Activated B cell treated with CpG ODN at 0.5 μM for 24 hours (primary cell): ENCODE measurements around the gene CRYBB3. TPM values are rescaled to one million over a fixed set of nuclear protein-coding genes. Genes with fewer than 3 reads are reported as not detected.
A peak's percentile ranks its signal among the peaks of the same experiment; 100 is the strongest.
"Not testable (repeated sequence)": the region's sequence is repeated elsewhere in the genome, so short reads cannot be mapped to it uniquely, and the experiment has no call there.

Experiments
- ATAC-seq: fragments of 200-7000 bp; cut with Tn5 transposase; one replicate; pipeline ENCODE4 v1.10.0; 2021; ENCODE audit warnings: low read depth, mild to moderate bottlenecking, moderate library complexity
- CTCF ChIA-PET: fragments of 350-600 bp; sonication (Branson Sonifier 250); formaldehyde crosslinking; loops from one replicate; lab custom pipeline; 2021; ENCODE audit warnings: antibody characterized with exemption; lab: Charles Lee
- POLR2A ChIA-PET: fragments of 350-600 bp; sonication (Branson Sonifier 250); formaldehyde crosslinking; loops from one replicate; lab custom pipeline; 2021; ENCODE audit warnings: antibody characterized with exemption; lab: Charles Lee
- DNase-seq: peaks from one replicate; pipeline ENCODE4 v3.0.0; 2022
- H3K27ac Mint-ChIP-seq: one replicate; pipeline ENCODE4 v1.8.0; 2020; ENCODE audit warnings: mixed read lengths
- H3K27me3 Mint-ChIP-seq: one replicate; pipeline ENCODE4 v1.8.0; 2021; ENCODE audit warnings: mixed read lengths
- H3K36me3 Mint-ChIP-seq: one replicate; pipeline ENCODE4 v1.8.0; 2021; ENCODE audit warnings: low read depth, mixed read lengths
- H3K4me1 Mint-ChIP-seq: one replicate; pipeline ENCODE4 v1.8.0; 2021; ENCODE audit warnings: mixed read lengths
- H3K4me3 Mint-ChIP-seq: one replicate; pipeline ENCODE4 v1.8.0; 2020; ENCODE audit warnings: mild to moderate bottlenecking, mixed read lengths
- H3K9me3 Mint-ChIP-seq: one replicate; pipeline ENCODE4 v1.8.0; 2020; ENCODE audit warnings: mixed read lengths
- intact Hi-C: fragments of 100-400 bp; cut with micrococcal nuclease; formaldehyde crosslinking; loops from one replicate; pipeline ENCODE4 v1.15.1; 2024
- total RNA-seq: library from RNA; stranded (reverse); gene quantifications from 2 replicates; pipeline ENCODE4 v1.2.3, GENCODE V29; 2022
- TF ChIP-seq, protein P1 (sequence below): fragments of 200-600 bp; IDR thresholded peaks from one replicate; pipeline ENCODE4 v1.8.0; 2022; ENCODE audit warnings: antibody characterized with exemption, mild to moderate bottlenecking

CRYBB3 gene
- total RNA-seq, 1 donor from 2014 or later: not detected

DNA sequence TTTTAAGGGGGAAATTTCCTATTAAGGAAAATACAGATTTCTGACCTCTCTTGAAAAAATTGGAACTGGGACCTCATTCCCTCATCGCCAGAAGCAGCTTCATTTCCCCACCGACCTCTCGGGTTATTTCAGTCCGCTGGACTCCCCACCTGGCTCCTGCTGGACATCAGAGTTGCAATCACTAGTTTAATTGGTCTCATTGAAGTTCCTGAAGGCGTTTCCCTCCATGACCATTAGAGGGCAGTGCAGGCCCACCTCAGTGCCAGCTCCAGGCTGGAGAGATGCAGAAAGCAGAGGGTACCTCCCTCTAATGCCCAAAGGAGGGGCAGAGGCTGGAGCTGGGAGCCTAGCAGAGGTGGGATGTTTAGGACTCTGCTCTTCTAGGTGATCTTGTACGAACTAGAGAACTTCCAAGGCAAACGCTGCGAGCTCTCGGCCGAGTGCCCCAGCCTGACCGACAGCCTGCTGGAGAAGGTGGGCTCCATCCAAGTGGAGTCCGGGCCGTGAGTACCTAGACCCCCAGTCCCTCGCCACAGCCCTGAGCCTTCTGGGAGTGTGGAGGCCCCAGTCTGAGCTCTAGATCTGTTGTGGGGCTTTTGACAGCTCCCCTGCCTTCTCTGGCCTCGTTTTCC, 2.7 kb downstream of the CRYBB3 start:
- Mint-ChIP-seq H3K36me3 (no peaks in the 10 kb centered on the region), H3K4me1 (no peaks in the 10 kb centered on the region), H3K4me3 (no peak overlapping the region), H3K9me3 (no peaks in the 10 kb centered on the region), H3K27ac (no peak overlapping the region), H3K27me3 (peaks cover 4% of the 10 kb centered on the region)
- DNase-seq (peak; percentile 26), ATAC-seq (peak; percentile 47)
- ChIA-PET POLR2A (interaction anchor here (0.5 kb wide), 1 partner anchor 36 kb away, joined by 3 read pairs; no protein-coding TSS in a partner anchor), CTCF (interaction anchor here (1.1 kb wide), 1 partner anchor 571 kb away, joined by 3 read pairs; no protein-coding TSS in a partner anchor)
- TF ChIP-seq, protein P1, sequence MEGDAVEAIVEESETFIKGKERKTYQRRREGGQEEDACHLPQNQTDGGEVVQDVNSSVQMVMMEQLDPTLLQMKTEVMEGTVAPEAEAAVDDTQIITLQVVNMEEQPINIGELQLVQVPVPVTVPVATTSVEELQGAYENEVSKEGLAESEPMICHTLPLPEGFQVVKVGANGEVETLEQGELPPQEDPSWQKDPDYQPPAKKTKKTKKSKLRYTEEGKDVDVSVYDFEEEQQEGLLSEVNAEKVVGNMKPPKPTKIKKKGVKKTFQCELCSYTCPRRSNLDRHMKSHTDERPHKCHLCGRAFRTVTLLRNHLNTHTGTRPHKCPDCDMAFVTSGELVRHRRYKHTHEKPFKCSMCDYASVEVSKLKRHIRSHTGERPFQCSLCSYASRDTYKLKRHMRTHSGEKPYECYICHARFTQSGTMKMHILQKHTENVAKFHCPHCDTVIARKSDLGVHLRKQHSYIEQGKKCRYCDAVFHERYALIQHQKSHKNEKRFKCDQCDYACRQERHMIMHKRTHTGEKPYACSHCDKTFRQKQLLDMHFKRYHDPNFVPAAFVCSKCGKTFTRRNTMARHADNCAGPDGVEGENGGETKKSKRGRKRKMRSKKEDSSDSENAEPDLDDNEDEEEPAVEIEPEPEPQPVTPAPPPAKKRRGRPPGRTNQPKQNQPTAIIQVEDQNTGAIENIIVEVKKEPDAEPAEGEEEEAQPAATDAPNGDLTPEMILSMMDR: peak; percentile 56
- intact Hi-C loops: loop anchor here (1.0 to 2.0 kb wide), 2 partner anchors 160 to 570 kb away; no protein-coding TSS in a partner anchor

DNA sequence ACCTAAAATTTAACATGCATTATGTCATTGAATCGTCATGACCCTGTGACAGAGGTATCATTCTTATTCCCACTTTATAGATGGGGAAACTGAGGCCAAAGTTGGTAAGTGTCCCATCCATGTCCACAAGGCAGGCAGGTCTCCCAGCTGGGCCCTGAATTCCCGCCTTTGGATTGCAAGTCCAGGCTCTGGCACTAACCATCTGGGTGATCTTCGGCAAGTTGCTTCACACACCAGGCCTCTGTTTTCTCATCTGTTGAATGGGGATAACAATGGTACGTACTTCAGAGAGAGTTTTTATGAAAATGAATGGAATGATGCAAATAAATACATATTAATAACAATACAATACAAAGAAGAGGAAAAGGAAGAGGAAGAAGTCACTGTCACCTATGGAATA, 3.4 kb downstream of the CRYBB3 start:
- intact Hi-C loops: loop anchor here (2.0 kb wide), 1 partner anchor 570 kb away; no protein-coding TSS in a partner anchor
- no peak overlapping the region for H3K4me3 Mint-ChIP-seq
- H3K36me3 Mint-ChIP-seq: no peaks in the 10 kb centered on the region
- TF ChIP-seq, protein P1: no peak
- H3K27ac Mint-ChIP-seq: no peak overlapping the region
- H3K4me1 Mint-ChIP-seq: no peaks in the 10 kb centered on the region
- ChIA-PET CTCF (interaction anchor here (1.1 kb wide), 1 partner anchor 570 kb away, joined by 3 read pairs; no protein-coding TSS in a partner anchor), POLR2A (no interaction called here)
- H3K27me3 Mint-ChIP-seq: peaks cover 4% of the 10 kb centered on the region
- H3K9me3 Mint-ChIP-seq: no peaks in the 10 kb centered on the region
- DNase-seq: no peak
- ATAC-seq: no peak

DNA sequence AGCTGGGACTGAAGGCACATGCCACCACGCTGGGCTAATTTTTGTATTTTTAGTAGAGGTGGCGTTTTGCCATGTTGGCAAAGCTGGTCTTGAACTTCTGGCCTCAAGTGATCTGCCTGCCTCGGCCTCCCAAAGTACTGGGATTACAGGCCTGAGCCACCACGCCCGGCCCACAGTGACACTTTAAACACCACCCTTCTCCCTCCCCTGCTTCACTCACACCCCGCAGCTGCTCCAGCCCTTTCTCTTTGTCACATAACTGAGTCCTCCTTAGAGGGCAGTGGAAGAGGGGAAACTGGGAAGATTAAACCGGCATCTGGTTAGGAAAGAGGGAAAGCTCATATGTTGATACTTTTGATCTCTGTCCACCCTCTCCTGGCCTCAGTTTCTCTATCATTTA, 4.9 kb downstream of the CRYBB3 start:
- DNase-seq, H3K27me3 Mint-ChIP-seq, H3K9me3 Mint-ChIP-seq, CTCF ChIA-PET, H3K4me1 Mint-ChIP-seq, ATAC-seq, POLR2A ChIA-PET, H3K27ac Mint-ChIP-seq, H3K36me3 Mint-ChIP-seq, intact Hi-C loops, H3K4me3 Mint-ChIP-seq: not testable (repeated sequence)

DNA sequence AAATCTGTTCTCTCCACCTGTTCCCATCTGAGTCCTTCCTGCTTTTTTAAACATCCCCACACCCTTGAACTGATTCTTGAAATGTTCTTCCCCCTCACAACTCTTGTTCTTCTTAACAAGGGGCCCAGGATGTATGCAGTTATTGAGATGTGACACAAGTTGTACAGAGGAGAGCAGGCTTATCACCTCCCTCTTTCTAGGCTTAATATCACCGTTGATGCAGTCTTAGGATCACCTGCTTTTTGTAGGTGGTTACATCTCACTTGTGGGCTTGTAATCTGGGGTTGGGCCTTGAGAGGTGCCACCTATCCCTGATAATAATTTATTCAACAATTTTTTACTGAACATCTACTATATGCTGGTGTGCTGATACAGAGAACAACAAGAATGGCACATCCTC, 6.2 kb downstream of the CRYBB3 start:
- DNase-seq: no peak
- no peak for ATAC-seq
- Mint-ChIP-seq H3K4me1 (no peaks in the 10 kb centered on the region), H3K9me3 (no peaks in the 10 kb centered on the region), H3K4me3 (no peak overlapping the region), H3K36me3 (no peaks in the 10 kb centered on the region), H3K27ac (no peak overlapping the region), H3K27me3 (peaks cover 3% of the 10 kb centered on the region)
- ChIA-PET POLR2A (no interaction called here), CTCF (no interaction called here)
- TF ChIP-seq, protein P1: no peak
- intact Hi-C loops: no loop called here

DNA sequence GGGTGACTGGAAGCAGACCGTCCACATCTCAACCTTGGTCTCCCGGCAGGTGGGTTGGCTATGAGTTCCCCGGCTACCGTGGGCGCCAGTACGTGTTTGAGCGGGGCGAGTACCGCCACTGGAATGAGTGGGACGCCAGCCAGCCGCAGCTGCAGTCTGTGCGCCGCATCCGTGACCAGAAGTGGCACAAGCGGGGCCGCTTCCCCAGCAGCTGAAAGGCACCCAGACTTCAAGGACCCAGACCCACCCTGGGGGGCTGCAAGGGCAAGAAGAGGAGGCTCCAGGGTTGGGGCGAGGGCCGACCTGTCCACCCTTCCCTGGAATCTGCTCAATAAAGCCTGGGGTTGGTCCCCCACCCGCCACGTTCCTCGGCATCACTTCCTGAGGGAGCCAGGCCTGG, 7.3 kb downstream of the CRYBB3 start:
- CTCF ChIA-PET: no interaction called here
- intact Hi-C loops: no loop called here
- Mint-ChIP-seq H3K36me3 (no peaks in the 10 kb centered on the region), H3K9me3 (no peaks in the 10 kb centered on the region), H3K27ac (no peak overlapping the region), H3K4me3 (no peak overlapping the region), H3K27me3 (peaks cover 3% of the 10 kb centered on the region), H3K4me1 (no peaks in the 10 kb centered on the region)
- POLR2A ChIA-PET: no interaction called here
- TF ChIP-seq, protein P1: no peak
- no peak for DNase-seq
- no peak for ATAC-seq
